ENCODE data around the gene SLC4A9. TPM values are rescaled to one million over a fixed set of nuclear protein-coding genes. Genes with fewer than 3 reads are reported as not detected.

SLC4A9 gene
- total RNA-seq (under 1 TPM in 1 of 7 donors, not detected in 6; 0.13 TPM), polyA plus RNA-seq (not detected)
- long read RNA-seq, donor 1, result 0 reads
- long read RNA-seq, donor 2, result 0 reads
- long read RNA-seq, donor 3, partial matches to known transcripts, result 0 of 1 reads
- long read RNA-seq, donor 3, other reads (novel, unspliced or antisense), result 1 of 1 reads

- intact Hi-C loops (cut with DNase I), result loop anchor here in 2 of 4 donors (10.0 kb wide), 2 partner anchors 355 to 375 kb away; no protein-coding TSS in a partner anchor
- 85 to 94% (median 92%) methylated on average over 2 of the region's 2 CpGs for WGBS, 3 donors
Measured at GRCh38 chr5:140360101-140360500, at the start of gene SLC4A9. TSS of gene SLC4A9 (plus strand) at chr5:140360194. CDS start at chr5:140360237, 43 bp downstream.

GRCh38 chr5:140310434-140310833, 49.6 kb upstream of the SLC4A9 start:
- Histone ChIP-seq H3K4me3 (no peak overlapping the region), H3K27ac (no peak overlapping the region), H3K9me3 (no peaks in the 10 kb centered on the region), H3K4me1 (ENCODE audit: insufficient read depth) (no peaks in the 10 kb centered on the region), H3K27me3 (no peaks in the 10 kb centered on the region), H3K36me3 (no peaks in the 10 kb centered on the region)
- intact Hi-C loops (cut with DNase I), result no loop called here
- WGBS, 3 donors, result 73 to 81% (median 80%) methylated on average over 2 of the region's 2 CpGs
- TF ChIP-seq EP300 (IDR thresholded peaks at IDR 0.05) (no peak), CTCF (IDR thresholded peaks at IDR 0.05) (no peak), POLR2A (IDR thresholded peaks at IDR 0.05) (no peak)
- DNase-seq, result no peak

More at GRCh38 chr5:140360101-140360500, at the start of gene SLC4A9:
- no peak for DNase-seq
- no peak within 1 kb of the TSS for H3K4me3 ChIP-seq
- H3K36me3 ChIP-seq, result no peaks in the 10 kb centered on the region
- H3K27me3 ChIP-seq, result no peaks in the 10 kb centered on the region
- no peaks in the 10 kb centered on the region for H3K9me3 ChIP-seq
- TF ChIP-seq EP300 (IDR thresholded peaks at IDR 0.05), result no peak
- no peak for TF ChIP-seq CTCF (IDR thresholded peaks at IDR 0.05)
- H3K4me1 ChIP-seq (ENCODE audit: insufficient read depth), result no peaks in the 10 kb centered on the region
- H3K27ac ChIP-seq, result no peak within 1 kb of the TSS

- Histone ChIP-seq H3K27ac (no peak overlapping the region), H3K27me3 (no peaks in the 10 kb centered on the region), H3K4me1 (ENCODE audit: insufficient read depth) (no peaks in the 10 kb centered on the region), H3K9me3 (no peaks in the 10 kb centered on the region), H3K4me3 (no peak overlapping the region), H3K36me3 (no peaks in the 10 kb centered on the region)
- no peak for TF ChIP-seq CTCF (IDR thresholded peaks at IDR 0.05)
- TF ChIP-seq POLR2A (IDR thresholded peaks at IDR 0.05), result no peak
- TF ChIP-seq EP300 (IDR thresholded peaks at IDR 0.05), result no peak
- DNase-seq, result no peak
- intact Hi-C loops (cut with DNase I), result no loop called here
- 73 to 79% (median 77%) methylated on average over 5 of the region's 5 CpGs for WGBS, 3 donors
Measured at GRCh38 chr5:140311011-140311467, 49.0 kb upstream of the SLC4A9 start.

GRCh38 chr5:140312067-140312790, 47.8 kb upstream of the SLC4A9 start:
- no peak for TF ChIP-seq EP300 (IDR thresholded peaks at IDR 0.05)
- TF ChIP-seq CTCF (IDR thresholded peaks at IDR 0.05), result no peak
- TF ChIP-seq POLR2A (IDR thresholded peaks at IDR 0.05), result no peak
- Histone ChIP-seq H3K4me3 (no peak overlapping the region), H3K36me3 (no peaks in the 10 kb centered on the region), H3K27ac (no peak overlapping the region), H3K9me3 (no peaks in the 10 kb centered on the region), H3K4me1 (ENCODE audit: insufficient read depth) (no peaks in the 10 kb centered on the region), H3K27me3 (no peaks in the 10 kb centered on the region)
- DNase-seq, result no peak
- 34 to 40% (median 35%) methylated on average over 4 of the region's 4 CpGs for WGBS, 3 donors
- intact Hi-C loops (cut with DNase I), result no loop called here
